HG03460 (cell line): ENCODE results near the gene PPM1H.
"Not testable (repeated sequence)": the region's sequence is repeated elsewhere in the genome, so short reads cannot be mapped to it uniquely, and the experiment has no call there.

Experiments
- ATAC-seq: cut with Tn5 transposase; IDR thresholded peaks from one replicate; pipeline ENCODE4 v1.9.1; 2021; ENCODE audit not compliant: unreplicated experiment

PPM1H gene

GRCh38 chr12:62934799-62935674 is at the start of gene PPM1H:
PPM1H (minus strand) TSS chr12:62935150; CDS start chr12:62934736, 414 bp downstream.
- peak; percentile 76 for ATAC-seq

- ATAC-seq, result no peak
These were observed 48.6 kb upstream of the PPM1H start for GRCh38 chr12:62983594-62983993.

GRCh38 chr12:62978768-62979167 is 43.8 kb upstream of the PPM1H start:
- ATAC-seq, result no peak

GRCh38 chr12:62977883-62978282 is 42.9 kb upstream of the PPM1H start:
- no peak for ATAC-seq

GRCh38 chr12:62977418-62977817 is 42.5 kb upstream of the PPM1H start:
- ATAC-seq, result no peak

GRCh38 chr12:62976110-62976662 is 41.2 kb upstream of the PPM1H start:
- ATAC-seq, result no peak

GRCh38 chr12:62971769-62972525 is 37.0 kb upstream of the PPM1H start:
- no peak for ATAC-seq

- ATAC-seq, result no peak
These were observed 34.7 kb upstream of the PPM1H start for GRCh38 chr12:62969695-62970094.

- no peak for ATAC-seq
These were observed 32.8 kb upstream of the PPM1H start for GRCh38 chr12:62967701-62968100.

- no peak for ATAC-seq
These were observed 32.1 kb upstream of the PPM1H start for GRCh38 chr12:62966990-62967506.

- ATAC-seq, result not testable (repeated sequence)
These were observed 31.6 kb upstream of the PPM1H start for GRCh38 chr12:62966446-62966989.

GRCh38 chr12:62965700-62966099 is 30.8 kb upstream of the PPM1H start:
- ATAC-seq, result not testable (repeated sequence)

- not testable (repeated sequence) for ATAC-seq
These were observed 30.3 kb upstream of the PPM1H start for GRCh38 chr12:62965242-62965641.

GRCh38 chr12:62963486-62964041 is 28.6 kb upstream of the PPM1H start:
- no peak for ATAC-seq

GRCh38 chr12:62960324-62960723 is 25.4 kb upstream of the PPM1H start:
- no peak for ATAC-seq

GRCh38 chr12:62959745-62960144 is 24.8 kb upstream of the PPM1H start:
- ATAC-seq, result no peak

- ATAC-seq, result no peak
These were observed 22.4 kb upstream of the PPM1H start for GRCh38 chr12:62957233-62957953.

GRCh38 chr12:62955678-62956077 is 20.7 kb upstream of the PPM1H start:
- no peak for ATAC-seq

GRCh38 chr12:62950317-62950716 is 15.4 kb upstream of the PPM1H start:
- no peak for ATAC-seq

- no peak for ATAC-seq
These were observed 13.2 kb upstream of the PPM1H start for GRCh38 chr12:62948123-62948522.
